NT2/D1 (cell line): Measurements from ENCODE around the gene SREBF1.
A peak's percentile ranks its signal among the peaks of the same experiment; 100 is the strongest.

Source experiments
- DNase-seq: peaks from one replicate; pipeline ENCODE4 v3.0.0-alpha.2; 2011; ENCODE audit warnings: low read depth, low spot score
- H3K27me3 ChIP-seq: 2 replicates; pipeline ENCODE4 v1.6.0; 2011; ENCODE audit warnings: mild to moderate bottlenecking; ENCODE audit not compliant: insufficient read length, insufficient read depth
- H3K36me3 ChIP-seq: 2 replicates; pipeline ENCODE4 v1.6.1; 2011; ENCODE audit warnings: mild to moderate bottlenecking, low read length, mixed read lengths; ENCODE audit not compliant: insufficient read depth, insufficient read length
- H3K4me1 ChIP-seq: 2 replicates; pipeline ENCODE4 v1.5.1; 2011; ENCODE audit not compliant: insufficient read depth, insufficient read length
- H3K4me3 ChIP-seq: 2 replicates; pipeline ENCODE4 v1.5.1; 2011; ENCODE audit warnings: low read depth; ENCODE audit not compliant: insufficient read length
- H3K9ac ChIP-seq: 2 replicates; pipeline ENCODE4 v1.6.0; 2011; ENCODE audit warnings: low read depth; ENCODE audit not compliant: insufficient read length
- H3K9me3 ChIP-seq: 2 replicates; pipeline ENCODE4 v1.5.1; 2011; ENCODE audit warnings: mild to moderate bottlenecking, low read length; ENCODE audit not compliant: insufficient read depth
- SUZ12 ChIP-seq: IDR thresholded peaks from 2 replicates; pipeline ENCODE4 v1.6.1; 2011; ENCODE audit not compliant: insufficient read length, insufficient read depth; ENCODE audit errors: extremely low read depth
- YY1 ChIP-seq: IDR thresholded peaks from 2 replicates; pipeline ENCODE4 v1.6.1; 2011; ENCODE audit not compliant: insufficient read length, insufficient read depth
- ZNF274 ChIP-seq: IDR thresholded peaks from 2 replicates; pipeline ENCODE4 v1.6.1; 2011; ENCODE audit warnings: mild to moderate bottlenecking, low read depth, low read length

SREBF1 gene

GRCh38 chr17:17870247-17870646 lies 33.5 kb upstream of the SREBF1 start:
- peaks cover 16% of the 10 kb centered on the region for H3K4me1 ChIP-seq
- TF ChIP-seq SUZ12 (no peak), YY1 (no peak), ZNF274 (no peak)
- no peak for DNase-seq
- H3K4me3 ChIP-seq, result no peak overlapping the region
- H3K9ac ChIP-seq, result no peak overlapping the region
- no peaks in the 10 kb centered on the region for H3K9me3 ChIP-seq
- peaks cover 4% of the 10 kb centered on the region for H3K36me3 ChIP-seq
- H3K27me3 ChIP-seq, result no peaks in the 10 kb centered on the region

- Histone ChIP-seq H3K4me3 (no peak overlapping the region), H3K4me1 (peaks cover 16% of the 10 kb centered on the region), H3K36me3 (peaks cover 4% of the 10 kb centered on the region), H3K27me3 (no peaks in the 10 kb centered on the region), H3K9me3 (no peaks in the 10 kb centered on the region), H3K9ac (no peak overlapping the region)
- TF ChIP-seq SUZ12 (no peak), YY1 (no peak), ZNF274 (no peak)
- DNase-seq, result peak; percentile 78
Observed at GRCh38 chr17:17868641-17869522, 32.1 kb upstream of the SREBF1 start.

GRCh38 chr17:17866897-17867296 lies 30.1 kb upstream of the SREBF1 start:
- H3K4me3 ChIP-seq, result no peak overlapping the region
- TF ChIP-seq SUZ12, result no peak
- TF ChIP-seq YY1, result no peak
- H3K4me1 ChIP-seq, result peaks cover 16% of the 10 kb centered on the region
- H3K36me3 ChIP-seq, result peaks cover 4% of the 10 kb centered on the region
- H3K9me3 ChIP-seq, result no peaks in the 10 kb centered on the region
- H3K27me3 ChIP-seq, result no peaks in the 10 kb centered on the region
- no peak overlapping the region for H3K9ac ChIP-seq
- DNase-seq, result no peak

GRCh38 chr17:17866425-17866824 lies 29.6 kb upstream of the SREBF1 start:
- no peak for DNase-seq
- Histone ChIP-seq H3K4me1 (peaks cover 16% of the 10 kb centered on the region), H3K9me3 (no peaks in the 10 kb centered on the region), H3K36me3 (peaks cover 4% of the 10 kb centered on the region), H3K9ac (no peak overlapping the region), H3K27me3 (no peaks in the 10 kb centered on the region), H3K4me3 (no peak overlapping the region)
- TF ChIP-seq SUZ12 (no peak), ZNF274 (no peak), YY1 (no peak)

- no peaks in the 10 kb centered on the region for H3K9me3 ChIP-seq
- H3K4me1 ChIP-seq, result peaks cover 16% of the 10 kb centered on the region
- no peak overlapping the region for H3K4me3 ChIP-seq
- TF ChIP-seq SUZ12 (no peak), YY1 (no peak), ZNF274 (no peak)
- H3K27me3 ChIP-seq, result no peaks in the 10 kb centered on the region
- DNase-seq, result no peak
- peaks cover 4% of the 10 kb centered on the region for H3K36me3 ChIP-seq
- no peak overlapping the region for H3K9ac ChIP-seq
Observed at GRCh38 chr17:17865035-17865434, 28.2 kb upstream of the SREBF1 start.

GRCh38 chr17:17860766-17861107 lies 24.0 kb upstream of the SREBF1 start:
- H3K9me3 ChIP-seq, result no peaks in the 10 kb centered on the region
- no peak overlapping the region for H3K4me3 ChIP-seq
- no peaks in the 10 kb centered on the region for H3K27me3 ChIP-seq
- peaks cover 5% of the 10 kb centered on the region for H3K4me1 ChIP-seq
- DNase-seq, result no peak
- no peak overlapping the region for H3K9ac ChIP-seq
- no peaks in the 10 kb centered on the region for H3K36me3 ChIP-seq
- TF ChIP-seq SUZ12 (no peak), ZNF274 (no peak), YY1 (no peak)

- Histone ChIP-seq H3K36me3 (no peaks in the 10 kb centered on the region), H3K9me3 (no peaks in the 10 kb centered on the region), H3K4me1 (peaks cover 8% of the 10 kb centered on the region), H3K4me3 (no peak overlapping the region), H3K27me3 (no peaks in the 10 kb centered on the region), H3K9ac (no peak overlapping the region)
- TF ChIP-seq SUZ12 (no peak), ZNF274 (no peak), YY1 (no peak)
- no peak for DNase-seq
Observed at GRCh38 chr17:17859909-17860765, 23.4 kb upstream of the SREBF1 start.
